Retinal pigment epithelial cell (primary cell): ENCODE measurements around the gene PPEF1.

ENCODE experiments used
- DNase-seq: peaks from one replicate; pipeline ENCODE4 v3.0.0-alpha.2; 2010; ENCODE audit warnings: low read depth
- H3K4me3 ChIP-seq: 2 replicates; pipeline ENCODE4 v1.5.1; 2011; ENCODE audit warnings: mild to moderate bottlenecking, low read length, control low read depth, moderate library complexity
- TF ChIP-seq, protein P1 (sequence below): conservative IDR thresholded peaks from 2 replicates; pipeline ENCODE4 v1.5.1; 2011; ENCODE audit warnings: low read depth, low read length, control low read depth, inconsistent platforms

The PPEF1 gene

DNA sequence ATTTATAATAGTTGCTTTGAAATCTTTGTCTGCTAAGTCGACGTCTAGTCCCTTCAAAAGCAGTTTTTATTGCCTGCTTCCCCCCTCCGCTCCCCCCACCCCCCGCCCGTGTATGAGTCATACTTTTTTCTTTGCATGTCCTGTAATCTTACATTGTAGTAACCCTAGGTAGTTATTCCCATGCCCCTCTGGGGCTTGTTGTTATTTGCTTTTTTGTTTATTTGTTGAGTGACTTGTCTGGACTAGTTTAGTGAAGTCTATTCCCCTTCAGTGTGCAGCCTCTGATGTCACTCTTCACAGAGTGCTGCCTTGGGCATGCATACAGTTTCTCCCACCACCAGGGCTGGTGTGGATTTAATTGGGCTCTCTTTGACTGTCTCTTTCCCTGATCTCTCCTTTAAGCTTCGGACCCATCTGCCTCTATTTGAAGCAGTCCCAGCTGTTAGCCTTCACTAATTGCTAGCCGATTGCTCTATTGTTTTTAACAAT, 86.2 kb downstream of the PPEF1 start:
- no peak overlapping the region for H3K4me3 ChIP-seq
- no peak for DNase-seq
- TF ChIP-seq, protein P1, sequence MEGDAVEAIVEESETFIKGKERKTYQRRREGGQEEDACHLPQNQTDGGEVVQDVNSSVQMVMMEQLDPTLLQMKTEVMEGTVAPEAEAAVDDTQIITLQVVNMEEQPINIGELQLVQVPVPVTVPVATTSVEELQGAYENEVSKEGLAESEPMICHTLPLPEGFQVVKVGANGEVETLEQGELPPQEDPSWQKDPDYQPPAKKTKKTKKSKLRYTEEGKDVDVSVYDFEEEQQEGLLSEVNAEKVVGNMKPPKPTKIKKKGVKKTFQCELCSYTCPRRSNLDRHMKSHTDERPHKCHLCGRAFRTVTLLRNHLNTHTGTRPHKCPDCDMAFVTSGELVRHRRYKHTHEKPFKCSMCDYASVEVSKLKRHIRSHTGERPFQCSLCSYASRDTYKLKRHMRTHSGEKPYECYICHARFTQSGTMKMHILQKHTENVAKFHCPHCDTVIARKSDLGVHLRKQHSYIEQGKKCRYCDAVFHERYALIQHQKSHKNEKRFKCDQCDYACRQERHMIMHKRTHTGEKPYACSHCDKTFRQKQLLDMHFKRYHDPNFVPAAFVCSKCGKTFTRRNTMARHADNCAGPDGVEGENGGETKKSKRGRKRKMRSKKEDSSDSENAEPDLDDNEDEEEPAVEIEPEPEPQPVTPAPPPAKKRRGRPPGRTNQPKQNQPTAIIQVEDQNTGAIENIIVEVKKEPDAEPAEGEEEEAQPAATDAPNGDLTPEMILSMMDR, result no peak

GRCh38 chrX:18797141-18797540, 89.7 kb downstream of the PPEF1 start:
- TF ChIP-seq, protein P1, result no peak
- no peak for DNase-seq
- H3K4me3 ChIP-seq, result no peak overlapping the region

DNA sequence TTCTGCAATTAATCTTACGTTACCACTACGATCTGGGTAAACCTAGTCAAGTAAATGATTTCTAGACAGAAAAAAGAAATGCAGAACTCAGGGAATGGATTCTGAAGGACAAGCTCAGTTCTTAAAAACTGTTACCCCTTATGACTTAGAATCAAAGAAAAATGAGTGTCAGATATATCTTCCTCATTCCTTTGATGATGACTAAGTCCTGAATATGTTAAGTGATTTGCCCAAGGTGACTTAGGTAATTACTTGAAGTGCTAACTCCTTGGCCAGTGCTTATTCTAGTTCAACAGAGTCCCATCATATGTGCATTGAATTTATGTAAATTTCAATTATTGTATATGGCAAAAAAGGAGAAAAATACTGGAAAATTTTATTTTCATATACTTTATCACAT, 92.5 kb downstream of the PPEF1 start:
- DNase-seq, result no peak
- TF ChIP-seq, protein P1, result no peak
- H3K4me3 ChIP-seq, result no peak overlapping the region

GRCh38 chrX:18809641-18810040, 102.2 kb downstream of the PPEF1 start:
- no peak for DNase-seq
- H3K4me3 ChIP-seq, result no peak overlapping the region
- TF ChIP-seq, protein P1, result no peak

DNA sequence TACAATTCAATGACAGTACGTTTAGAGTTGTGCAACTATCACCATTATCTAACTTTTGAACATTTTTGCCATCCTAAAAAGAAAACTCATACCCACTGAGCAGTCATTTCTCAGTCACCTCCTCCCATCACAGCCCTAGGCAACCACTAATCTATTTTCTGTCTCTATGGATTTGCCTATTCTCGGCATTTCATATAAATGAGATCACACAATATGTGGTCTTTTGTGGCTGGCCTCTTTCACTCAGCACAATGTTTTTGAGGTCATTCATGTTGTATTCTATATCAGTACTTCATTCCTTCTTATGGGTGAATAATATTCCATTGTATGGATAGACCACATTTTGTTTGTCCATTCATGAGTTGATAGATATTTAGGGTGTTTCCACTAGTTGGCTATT, 103.0 kb downstream of the PPEF1 start:
- DNase-seq, result no peak
- TF ChIP-seq, protein P1, result no peak
- no peak overlapping the region for H3K4me3 ChIP-seq

DNA sequence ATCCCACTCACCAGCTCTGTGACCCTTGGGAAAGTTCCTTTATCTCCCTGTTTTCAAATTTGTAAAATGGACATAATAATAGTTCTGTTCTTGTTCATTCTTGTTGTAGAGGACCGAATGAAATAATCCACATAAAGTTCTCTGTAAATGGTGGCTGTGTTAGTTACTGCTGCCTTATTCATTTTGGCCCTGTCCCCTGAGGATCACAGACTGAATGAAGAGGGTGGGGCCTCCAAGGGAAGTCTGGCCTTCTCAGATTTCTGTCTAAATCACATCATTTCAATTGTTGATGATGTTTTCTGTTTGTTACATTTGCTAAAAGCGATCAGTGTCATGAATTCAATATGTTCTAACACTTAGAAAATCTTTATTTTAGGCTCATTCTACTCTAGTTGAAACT, 117.9 kb downstream of the PPEF1 start:
- no peak for DNase-seq
- H3K4me3 ChIP-seq, result no peak overlapping the region
- TF ChIP-seq, protein P1, result no peak

- TF ChIP-seq, protein P1, result no peak
- no peak for DNase-seq
Observed at GRCh38 chrX:18828832-18829404, 121.5 kb downstream of the PPEF1 start.

More at GRCh38 chrX:18828832-18829404, 121.5 kb downstream of the PPEF1 start:
- no peak overlapping the region for H3K4me3 ChIP-seq
